Nephron (organoid): ENCODE measurements around the gene FBLN5.

ENCODE experiments used
- H3K27ac Mint-ChIP-seq, 3 experiments: 2 replicates each; pipeline ENCODE4 v1.8.0; 2020; ENCODE audit warnings: mixed read lengths in 3 of 3, mild to moderate bottlenecking in 2 of 3, moderate library complexity in 1 of 3
- H3K27me3 Mint-ChIP-seq: 2 replicates; pipeline ENCODE4 v1.8.0; 2021; ENCODE audit warnings: low read depth, mild to moderate bottlenecking, moderate library complexity, mixed read lengths
- H3K36me3 Mint-ChIP-seq: 2 replicates; pipeline ENCODE4 v1.8.0; 2020; ENCODE audit warnings: low read depth, mixed read lengths
- H3K4me1 Mint-ChIP-seq: 2 replicates; pipeline ENCODE4 v1.8.0; 2020; ENCODE audit warnings: mixed read lengths
- H3K4me3 Mint-ChIP-seq, 3 experiments: 2 replicates each; pipeline ENCODE4 v1.8.0; 2020; ENCODE audit warnings: mild to moderate bottlenecking in 3 of 3, mixed read lengths in 3 of 3, moderate library complexity in 2 of 3
- H3K9me3 Mint-ChIP-seq: 2 replicates; pipeline ENCODE4 v1.8.0; 2020; ENCODE audit warnings: mixed read lengths
- CTCF ChIP-seq, 3 experiments: fragments of 200-600 bp; sonication (generic); IDR thresholded peaks; one replicate each; pipeline ENCODE4 v1.5.0; 2021; ENCODE audit warnings: antibody characterized with exemption in 3 of 3; ENCODE audit not compliant: unreplicated experiment in 3 of 3

FBLN5 gene

DNA sequence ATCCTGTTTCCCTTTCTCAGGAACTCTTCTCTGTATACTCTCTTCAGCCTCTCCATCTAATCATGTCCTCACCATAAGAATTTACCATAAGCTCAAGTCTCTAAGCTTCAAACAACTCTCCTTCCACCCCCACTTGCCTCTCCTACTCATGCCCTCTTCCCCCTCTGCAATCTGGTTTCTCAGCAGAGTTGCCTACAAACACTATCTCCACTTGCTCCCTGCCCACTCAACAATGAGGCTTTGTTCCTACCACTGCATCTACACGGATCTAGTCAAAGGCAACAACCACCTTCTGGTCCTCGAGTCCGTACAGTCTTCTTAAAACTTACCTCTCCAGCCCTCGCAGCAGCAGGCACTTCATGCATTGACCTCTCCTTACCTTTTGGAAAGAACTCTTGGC, 17.2 kb upstream of the FBLN5 start:
- H3K4me1 Mint-ChIP-seq, result peaks cover 22% of the 10 kb centered on the region
- H3K9me3 Mint-ChIP-seq, result no peaks in the 10 kb centered on the region
- no peak for TF ChIP-seq CTCF (IDR thresholded peaks at IDR 0.05; ENCODE audit: unreplicated experiment in 3 of 3)
- H3K4me3 Mint-ChIP-seq, result no peak overlapping the region
- H3K36me3 Mint-ChIP-seq, result peaks cover 22% of the 10 kb centered on the region
- peaks cover 3% of the 10 kb centered on the region for H3K27me3 Mint-ChIP-seq
- peak overlapping the region; percentile 41 to 82 (median 80) for H3K27ac Mint-ChIP-seq

DNA sequence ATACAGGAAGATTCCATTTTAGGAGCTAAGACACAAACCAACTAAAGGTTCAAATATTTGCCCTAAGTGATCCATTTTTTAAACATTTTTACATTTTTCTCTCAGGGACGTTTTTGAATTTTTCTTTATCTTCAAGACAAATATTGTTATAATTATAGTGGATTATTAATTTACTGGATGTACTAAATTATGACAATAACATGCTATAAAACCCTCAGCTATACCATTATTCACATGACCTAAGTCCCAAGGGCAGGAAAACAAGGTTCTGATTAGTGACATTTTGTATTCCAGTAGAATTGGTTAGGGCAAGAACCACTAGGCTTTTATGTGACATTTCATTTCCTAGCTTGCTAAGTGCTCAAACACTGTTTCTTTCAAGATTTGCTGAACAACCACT, 16.5 kb upstream of the FBLN5 start:
- H3K27ac Mint-ChIP-seq, result peak overlapping the region; percentile 41 to 86 (median 82)
- H3K4me1 Mint-ChIP-seq, result peaks cover 22% of the 10 kb centered on the region
- peaks cover 3% of the 10 kb centered on the region for H3K27me3 Mint-ChIP-seq
- peak overlapping the region in 1 of 3 experiments; percentile 13 for H3K4me3 Mint-ChIP-seq
- no peaks in the 10 kb centered on the region for H3K9me3 Mint-ChIP-seq
- peaks cover 15% of the 10 kb centered on the region for H3K36me3 Mint-ChIP-seq
- TF ChIP-seq CTCF (IDR thresholded peaks at IDR 0.05; ENCODE audit: unreplicated experiment in 3 of 3), result no peak

DNA sequence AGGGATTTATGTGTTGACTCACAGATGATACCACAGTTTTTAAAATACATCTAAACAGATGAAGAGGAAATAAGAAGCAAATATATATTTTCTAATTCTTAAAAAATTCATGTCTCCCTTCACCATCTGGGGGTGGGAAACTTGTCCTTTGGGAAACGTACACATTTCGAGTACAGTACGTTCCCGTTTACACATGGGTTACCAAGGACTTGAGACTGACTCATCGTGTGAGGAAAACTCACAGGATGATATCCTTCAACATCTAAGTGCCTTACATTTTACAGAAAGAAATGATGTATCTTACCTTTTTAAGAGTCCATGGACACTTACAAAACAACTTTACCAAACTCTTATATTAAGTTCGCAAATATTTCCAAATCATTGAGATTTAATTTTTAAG, 16.0 kb upstream of the FBLN5 start:
- TF ChIP-seq CTCF (IDR thresholded peaks at IDR 0.05; ENCODE audit: unreplicated experiment in 3 of 3), result no peak
- H3K27ac Mint-ChIP-seq, result peak overlapping the region; percentile 41 to 86 (median 82)
- peaks cover 10% of the 10 kb centered on the region for H3K36me3 Mint-ChIP-seq

GRCh38 chr14:91961297-91962220, 14.1 kb upstream of the FBLN5 start:
- no peak overlapping the region for H3K4me3 Mint-ChIP-seq
- no peaks in the 10 kb centered on the region for H3K9me3 Mint-ChIP-seq
- H3K27ac Mint-ChIP-seq, result peak overlapping the region; percentile 87 to 93 (median 93)
- no peaks in the 10 kb centered on the region for H3K36me3 Mint-ChIP-seq
- peaks cover 5% of the 10 kb centered on the region for H3K27me3 Mint-ChIP-seq
- TF ChIP-seq CTCF (IDR thresholded peaks at IDR 0.05; ENCODE audit: unreplicated experiment in 3 of 3), result no peak
- peaks cover 22% of the 10 kb centered on the region for H3K4me1 Mint-ChIP-seq

More for the DNA sequence above, 16.0 kb upstream of the FBLN5 start:
- Mint-ChIP-seq H3K4me1 (peaks cover 22% of the 10 kb centered on the region), H3K9me3 (no peaks in the 10 kb centered on the region), H3K4me3 (no peak overlapping the region), H3K27me3 (peaks cover 3% of the 10 kb centered on the region)

DNA sequence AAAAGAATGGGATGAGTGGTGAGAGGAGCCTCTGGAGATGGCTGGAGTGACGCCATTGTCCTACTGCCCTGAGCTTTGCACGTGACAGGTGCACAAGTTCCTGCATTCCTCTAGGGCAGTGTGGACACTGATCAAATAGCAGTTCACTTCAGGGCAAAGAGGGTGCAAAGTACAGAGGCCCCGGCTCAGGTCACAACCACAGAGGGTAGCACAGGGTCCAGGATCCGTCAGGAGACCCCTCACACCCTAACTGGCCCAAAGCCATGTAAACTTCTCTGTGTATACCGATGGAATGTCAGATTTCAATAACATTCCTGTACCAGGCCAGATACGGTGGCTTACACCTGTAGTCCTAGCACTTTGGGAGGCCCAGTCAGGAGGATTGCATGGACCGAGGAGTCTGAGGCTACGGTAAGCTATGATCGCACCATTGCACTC, 10.4 kb upstream of the FBLN5 start:
- TF ChIP-seq CTCF (IDR thresholded peaks at IDR 0.05; ENCODE audit: unreplicated experiment in 3 of 3), result no peak
- Mint-ChIP-seq H3K4me3 (no peak overlapping the region), H3K27me3 (peaks cover 6% of the 10 kb centered on the region), H3K36me3 (no peaks in the 10 kb centered on the region), H3K9me3 (no peaks in the 10 kb centered on the region), H3K27ac (no peak overlapping the region), H3K4me1 (peaks cover 29% of the 10 kb centered on the region)
